Activated CD8-positive, alpha-beta T cell treated with anti-CD3 and anti-CD28 coated beads for 36 hours (primary cell): ENCODE measurements around the gene LSS. TPM values are rescaled to one million over a fixed set of nuclear protein-coding genes. Genes with fewer than 3 reads are reported as not detected.
"Not testable (repeated sequence)": the region's sequence is repeated elsewhere in the genome, so short reads cannot be mapped to it uniquely, and the experiment has no call there.

ENCODE experiments used
- ATAC-seq: fragments of 200-7000 bp; cut with Tn5 transposase; one replicate; pipeline ENCODE4 v1.10.0; 2021; ENCODE audit warnings: mild to moderate bottlenecking, moderate library complexity
- CTCF ChIA-PET: fragments of 350-600 bp; sonication (Branson Sonifier 250); formaldehyde crosslinking; loops from one replicate; lab custom pipeline; 2021; ENCODE audit warnings: antibody characterized with exemption; lab: Charles Lee
- POLR2A ChIA-PET: fragments of 350-600 bp; sonication (Branson Sonifier 250); formaldehyde crosslinking; loops from one replicate; lab custom pipeline; 2021; ENCODE audit warnings: antibody characterized with exemption; lab: Charles Lee
- DNase-seq: peaks from one replicate; pipeline ENCODE4 v3.0.0-alpha.2; 2020
- H3K27ac Mint-ChIP-seq: one replicate; pipeline ENCODE4 v1.8.0; 2021; ENCODE audit warnings: mild to moderate bottlenecking, mixed read lengths
- H3K27me3 Mint-ChIP-seq: one replicate; pipeline ENCODE4 v1.8.0; 2021; ENCODE audit warnings: mixed read lengths
- H3K36me3 Mint-ChIP-seq: one replicate; pipeline ENCODE4 v1.8.0; 2021; ENCODE audit warnings: low read depth, mixed read lengths
- H3K4me1 Mint-ChIP-seq: one replicate; pipeline ENCODE4 v1.8.0; 2021; ENCODE audit warnings: low read depth, mixed read lengths
- H3K4me3 Mint-ChIP-seq: one replicate; pipeline ENCODE4 v1.8.0; 2021; ENCODE audit warnings: mild to moderate bottlenecking, moderate library complexity, mixed read lengths
- H3K9me3 Mint-ChIP-seq: one replicate; pipeline ENCODE4 v1.8.0; 2021; ENCODE audit warnings: mixed read lengths
- CTCF ChIP-seq: fragments of 200-600 bp; IDR thresholded peaks from one replicate; pipeline ENCODE4 v1.8.0; 2022; ENCODE audit warnings: antibody characterized with exemption, mild to moderate bottlenecking
- intact Hi-C: fragments of 100-400 bp; cut with micrococcal nuclease; formaldehyde crosslinking; loops from one replicate; pipeline ENCODE4 v1.10.0; 2022
- total RNA-seq, 2 experiments: library from RNA; stranded (reverse); gene quantifications; one replicate each; pipeline ENCODE4 v1.2.3, GENCODE V29; 2021

The LSS gene
- total RNA-seq, 2 experiments from 2014 or later, result 20.3 to 20.4 TPM

GRCh38 chr21:46180079-46180722 is 48.4 kb downstream of the LSS start:
- intact Hi-C loops, result no loop called here
- ATAC-seq, result no peak
- ChIA-PET POLR2A (no interaction called here), CTCF (no interaction called here)
- no peak overlapping the region for H3K4me3 Mint-ChIP-seq
- H3K4me1 Mint-ChIP-seq, result peaks cover 11% of the 10 kb centered on the region
- peaks cover 7% of the 10 kb centered on the region for H3K9me3 Mint-ChIP-seq
- H3K27ac Mint-ChIP-seq, result no peak overlapping the region
- H3K36me3 Mint-ChIP-seq, result no peaks in the 10 kb centered on the region
- no peak for TF ChIP-seq CTCF
- H3K27me3 Mint-ChIP-seq, result no peaks in the 10 kb centered on the region
- DNase-seq, result no peak

GRCh38 chr21:46179708-46180078 is 48.9 kb downstream of the LSS start:
- POLR2A ChIA-PET, result no interaction called here
- H3K4me3 Mint-ChIP-seq, result no peak overlapping the region
- no peak for ATAC-seq

GRCh38 chr21:46178961-46179360 is 49.6 kb downstream of the LSS start:
- CTCF ChIA-PET, result no interaction called here
- intact Hi-C loops, result no loop called here
- POLR2A ChIA-PET, result no interaction called here
- Mint-ChIP-seq H3K9me3 (peaks cover 18% of the 10 kb centered on the region), H3K36me3 (peaks cover 6% of the 10 kb centered on the region), H3K4me1 (peaks cover 3% of the 10 kb centered on the region), H3K27ac (no peak overlapping the region), H3K27me3 (no peaks in the 10 kb centered on the region), H3K4me3 (no peak overlapping the region)
- ATAC-seq, result no peak
- TF ChIP-seq CTCF, result no peak
- DNase-seq, result no peak

More at GRCh38 chr21:46179708-46180078, 48.9 kb downstream of the LSS start:
- intact Hi-C loops, result no loop called here
- no peak for TF ChIP-seq CTCF
- H3K36me3 Mint-ChIP-seq, result peaks cover under 1% of the 10 kb centered on the region
- no peak for DNase-seq
- no peak overlapping the region for H3K27ac Mint-ChIP-seq
- peaks cover 12% of the 10 kb centered on the region for H3K9me3 Mint-ChIP-seq
- no peaks in the 10 kb centered on the region for H3K27me3 Mint-ChIP-seq
- CTCF ChIA-PET, result no interaction called here
- H3K4me1 Mint-ChIP-seq, result peaks cover 7% of the 10 kb centered on the region

- H3K9me3 Mint-ChIP-seq, result peaks cover 20% of the 10 kb centered on the region
- H3K27me3 Mint-ChIP-seq, H3K4me3 Mint-ChIP-seq, intact Hi-C loops, ATAC-seq, POLR2A ChIA-PET, H3K27ac Mint-ChIP-seq, DNase-seq, H3K4me1 Mint-ChIP-seq, H3K36me3 Mint-ChIP-seq: not testable (repeated sequence)
- CTCF ChIA-PET, result interaction anchor here (2.5 kb wide), 1 partner anchor 33 kb away, joined by 11 read pairs; no protein-coding TSS in a partner anchor
Observed at GRCh38 chr21:46176443-46177129, 52.0 kb downstream of the LSS start.

GRCh38 chr21:46173573-46173972 is 55.0 kb downstream of the LSS start:
- intact Hi-C loops, result no loop called here
- Mint-ChIP-seq H3K27me3 (no peaks in the 10 kb centered on the region), H3K27ac (no peak overlapping the region), H3K4me1 (peaks cover 6% of the 10 kb centered on the region), H3K9me3 (peaks cover 20% of the 10 kb centered on the region), H3K36me3 (peaks cover 6% of the 10 kb centered on the region), H3K4me3 (no peak overlapping the region)
- DNase-seq (no peak), ATAC-seq (no peak)
- ChIA-PET CTCF (interaction anchor here (1.2 kb wide), 1 partner anchor 21 kb away, joined by 3 read pairs; no protein-coding TSS in a partner anchor), POLR2A (no interaction called here)
- no peak for TF ChIP-seq CTCF
